Activated naive CD4-positive, alpha-beta T cell treated with anti-CD3 and anti-CD28 coated beads, Interleukin-2, amount 50 U/mL, for 72 hours (primary cell): Measurements from ENCODE around the gene OTOA. TPM values are rescaled to one million over a fixed set of nuclear protein-coding genes. Genes with fewer than 3 reads are reported as not detected.
"Not testable (repeated sequence)": the region's sequence is repeated elsewhere in the genome, so short reads cannot be mapped to it uniquely, and the experiment has no call there.

ENCODE experiments used
- ATAC-seq, 2 donors: fragments of 150-1000 bp; cut with Tn5 transposase; 2 replicates each; pipeline ENCODE4 v1.10.0; 2021; ENCODE audit warnings: mild to moderate bottlenecking in 2 of 2, moderate library complexity in 2 of 2
- DNase-seq, 2 donors: peaks; one replicate each; pipeline ENCODE4 v3.0.0; 2021 to 2022; ENCODE audit warnings: low spot score in 2 of 2
- H3K27ac Mint-ChIP-seq, 2 donors: one replicate each; pipeline ENCODE4 v1.8.0; 2022; ENCODE audit warnings: mild to moderate bottlenecking in 2 of 2, mixed read lengths in 2 of 2
- H3K36me3 Mint-ChIP-seq, 2 donors: one replicate each; pipeline ENCODE4 v1.8.0; 2022; ENCODE audit warnings: mixed read lengths in 2 of 2
- H3K9me3 Mint-ChIP-seq, 2 donors: one replicate each; pipeline ENCODE4 v1.8.0; 2022; ENCODE audit warnings: mixed read lengths in 2 of 2
- total RNA-seq, 2 donors: library from RNA; stranded (reverse); gene quantifications; one replicate each; pipeline ENCODE4 v1.2.3, GENCODE V29; 2022

OTOA gene
- total RNA-seq, 2 donors from 2014 or later, result 0.12 to 0.18 TPM

DNA sequence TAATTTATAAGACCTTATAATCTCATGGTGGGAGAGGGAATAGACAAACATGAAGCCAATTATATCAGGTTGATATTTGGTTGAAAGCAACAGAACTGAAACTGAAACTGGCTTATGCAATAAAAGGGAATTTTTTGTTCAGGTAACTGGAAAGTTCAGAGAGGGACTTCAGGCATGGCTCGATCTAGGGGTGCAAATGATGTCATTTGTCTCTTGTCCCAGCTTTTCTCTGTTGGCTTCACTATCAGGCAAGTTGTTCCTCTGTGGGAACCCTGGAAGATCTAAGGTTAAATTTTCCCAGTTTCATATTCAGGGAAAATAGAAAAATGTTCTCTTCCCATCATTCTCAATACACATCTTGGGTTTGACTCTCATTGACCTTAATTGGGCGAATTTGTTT is 59.8 kb downstream of the OTOA start:
- DNase-seq, result no peak
- peaks cover 0 to 9% of the 10 kb centered on the region in 2 donors for H3K36me3 Mint-ChIP-seq
- no peak for ATAC-seq
- peaks cover 0 to 13% of the 10 kb centered on the region in 2 donors for H3K9me3 Mint-ChIP-seq
- H3K27ac Mint-ChIP-seq, result no peak overlapping the region

- peaks cover 0 to 9% of the 10 kb centered on the region in 2 donors for H3K36me3 Mint-ChIP-seq
- peaks cover 0 to 13% of the 10 kb centered on the region in 2 donors for H3K9me3 Mint-ChIP-seq
- no peak for DNase-seq
- no peak overlapping the region for H3K27ac Mint-ChIP-seq
- ATAC-seq, result peak; percentile 44 to 94
These were observed 63.6 kb downstream of the OTOA start for GRCh38 chr16:21727344-21727743.

DNA sequence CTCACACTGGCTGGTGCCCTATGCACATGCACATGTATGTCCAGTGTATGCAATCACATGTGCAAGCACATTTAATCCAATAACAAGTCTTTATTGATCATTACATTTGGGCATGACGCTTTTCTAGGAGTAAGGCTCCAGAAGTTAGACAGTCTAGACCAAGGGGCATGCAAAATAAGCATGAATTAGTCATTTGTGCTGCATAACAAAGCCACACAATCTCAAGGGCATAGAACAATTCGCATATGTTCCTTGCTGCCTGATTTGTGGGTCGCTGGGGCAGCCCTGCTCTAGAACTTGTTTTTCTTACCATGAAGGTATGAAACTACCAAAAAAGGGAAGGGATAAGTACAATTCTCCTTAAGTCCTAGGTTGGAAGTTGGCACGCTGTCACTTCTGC is 67.5 kb downstream of the OTOA start:
- not testable (repeated sequence) for ATAC-seq, DNase-seq, H3K36me3 Mint-ChIP-seq, H3K9me3 Mint-ChIP-seq, H3K27ac Mint-ChIP-seq

DNA sequence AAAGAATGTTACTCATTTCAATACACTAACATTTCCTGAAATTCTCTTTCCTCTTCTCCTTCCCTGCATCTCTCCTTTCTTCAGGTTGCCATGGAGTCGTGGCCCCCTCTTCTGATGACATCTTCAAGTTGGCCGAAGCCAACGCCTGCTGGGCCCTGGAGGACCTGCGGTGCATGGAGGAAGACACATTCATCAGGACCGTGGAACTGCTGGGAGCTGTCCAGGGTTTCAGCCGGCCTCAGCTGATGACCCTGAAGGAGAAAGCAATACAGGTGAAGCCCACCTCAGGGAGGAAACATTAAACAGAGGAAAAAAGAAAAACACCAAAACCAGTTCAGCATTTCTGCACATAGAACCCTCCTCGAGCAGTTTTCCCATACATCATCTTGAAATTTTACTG is 76.9 kb downstream of the OTOA start:
- ATAC-seq, H3K36me3 Mint-ChIP-seq: not testable (repeated sequence)

GRCh38 chr16:21756192-21757079 is 92.7 kb downstream of the OTOA start:
- ATAC-seq (peak; percentile 49 to 84), DNase-seq (peak in 1 of 2 donors; percentile 13)
- H3K36me3 Mint-ChIP-seq, H3K27ac Mint-ChIP-seq, H3K9me3 Mint-ChIP-seq: not testable (repeated sequence)

More for the DNA sequence above, 76.9 kb downstream of the OTOA start:
- not testable (repeated sequence) for DNase-seq, H3K9me3 Mint-ChIP-seq, H3K27ac Mint-ChIP-seq

DNA sequence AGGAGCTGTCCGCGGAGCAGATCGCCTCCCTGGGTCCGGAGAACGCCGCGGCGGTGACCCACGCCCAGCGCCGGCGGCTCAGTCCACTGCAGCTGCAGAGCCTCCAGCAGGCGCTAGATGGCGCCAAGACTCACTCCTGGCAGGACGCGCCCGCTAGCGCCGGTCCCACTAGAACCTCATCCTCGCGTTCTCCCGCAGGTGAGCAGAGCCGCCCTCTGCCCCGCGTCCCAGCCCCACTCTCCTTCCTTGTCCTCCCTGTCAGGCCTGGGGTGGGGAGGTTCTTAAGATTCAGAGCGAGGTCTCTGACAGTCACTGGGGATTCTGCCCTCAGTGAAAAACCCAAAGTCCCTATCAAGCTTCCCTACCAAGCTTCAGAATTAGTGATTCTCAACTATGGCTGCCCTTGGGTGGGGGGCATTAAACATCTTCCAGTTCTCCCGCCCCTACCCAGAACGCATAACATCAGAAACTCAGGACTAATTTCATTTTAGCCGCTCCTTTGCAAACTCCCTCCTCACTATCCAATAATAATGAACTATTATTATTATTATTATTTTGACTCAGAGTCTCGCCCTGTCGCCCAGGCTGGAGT is 93.4 kb downstream of the OTOA start:
- peak; percentile 86 to 92 for ATAC-seq
- not testable (repeated sequence) for DNase-seq, H3K36me3 Mint-ChIP-seq, H3K27ac Mint-ChIP-seq, H3K9me3 Mint-ChIP-seq

DNA sequence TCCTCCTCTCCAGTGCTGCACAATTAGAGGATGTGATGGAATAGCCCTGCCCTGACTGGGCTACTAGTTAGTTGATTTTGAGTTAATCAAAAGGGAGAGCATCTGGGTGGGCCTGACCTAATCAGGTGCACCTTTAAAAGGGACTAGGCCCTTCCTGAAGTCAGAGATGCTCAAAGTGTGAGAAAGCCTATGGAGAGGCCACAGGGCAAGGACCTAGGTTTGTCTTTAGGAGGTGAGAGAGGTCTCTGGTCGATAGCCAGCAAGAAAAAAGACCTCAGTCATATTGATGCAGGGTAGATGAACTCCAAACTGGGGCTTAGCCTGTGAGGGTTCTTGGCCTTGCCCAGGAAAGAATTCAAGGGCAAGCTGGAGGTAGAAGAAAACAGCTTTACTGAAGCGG is 104.5 kb downstream of the OTOA start:
- not testable (repeated sequence) for ATAC-seq, H3K9me3 Mint-ChIP-seq, H3K36me3 Mint-ChIP-seq, DNase-seq, H3K27ac Mint-ChIP-seq

GRCh38 chr16:21768810-21769209 is 105.0 kb downstream of the OTOA start:
- DNase-seq, ATAC-seq, H3K36me3 Mint-ChIP-seq, H3K9me3 Mint-ChIP-seq, H3K27ac Mint-ChIP-seq: not testable (repeated sequence)

DNA sequence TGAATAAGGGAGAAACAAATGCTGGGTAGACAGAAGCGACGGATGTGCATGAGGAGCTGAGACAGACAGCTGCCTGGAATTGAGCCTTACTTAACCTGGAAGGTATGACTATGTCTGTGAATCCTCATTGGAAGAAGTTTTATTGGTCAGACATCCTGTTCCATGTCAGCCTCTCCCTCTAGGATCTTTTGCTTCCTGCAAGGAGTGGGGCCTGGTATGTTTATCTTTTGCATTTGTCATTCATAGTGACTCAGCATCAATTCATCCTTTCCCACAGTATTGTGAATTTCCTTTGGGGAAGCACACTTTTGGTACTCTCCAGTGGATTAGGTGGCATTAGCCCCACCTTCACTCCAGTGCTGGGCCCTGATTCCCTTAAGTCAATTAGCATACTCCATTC is 105.5 kb downstream of the OTOA start:
- not testable (repeated sequence) for H3K9me3 Mint-ChIP-seq, H3K36me3 Mint-ChIP-seq, ATAC-seq, DNase-seq, H3K27ac Mint-ChIP-seq

DNA sequence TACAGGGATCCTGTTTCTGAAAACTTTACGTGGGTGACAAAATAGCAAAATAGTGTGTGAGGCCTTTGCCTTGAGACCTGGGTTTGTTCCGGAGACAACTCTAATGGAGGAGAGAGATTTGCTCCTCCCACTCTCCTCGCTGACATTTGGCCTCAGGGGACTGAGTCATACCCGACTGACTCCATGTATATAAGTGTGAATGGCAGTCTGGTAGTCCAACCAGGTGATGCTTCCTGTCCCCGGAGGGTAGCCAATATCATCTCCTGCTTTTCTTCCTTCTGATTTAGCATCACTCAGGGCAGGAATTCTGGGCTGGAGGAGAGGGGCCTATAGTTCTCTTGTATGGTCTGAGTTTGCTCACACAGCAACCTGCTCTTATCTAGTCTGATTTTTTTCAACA is 106.8 kb downstream of the OTOA start:
- not testable (repeated sequence) for DNase-seq, H3K36me3 Mint-ChIP-seq, H3K27ac Mint-ChIP-seq, H3K9me3 Mint-ChIP-seq
- ATAC-seq, result peak in 1 of 2 donors; percentile 73

- not testable (repeated sequence) for DNase-seq, H3K9me3 Mint-ChIP-seq, ATAC-seq, H3K36me3 Mint-ChIP-seq, H3K27ac Mint-ChIP-seq
These were observed 108.9 kb downstream of the OTOA start for GRCh38 chr16:21772547-21773206.

GRCh38 chr16:21773207-21773553 is 109.4 kb downstream of the OTOA start:
- H3K9me3 Mint-ChIP-seq, H3K36me3 Mint-ChIP-seq, H3K27ac Mint-ChIP-seq, DNase-seq, ATAC-seq: not testable (repeated sequence)

DNA sequence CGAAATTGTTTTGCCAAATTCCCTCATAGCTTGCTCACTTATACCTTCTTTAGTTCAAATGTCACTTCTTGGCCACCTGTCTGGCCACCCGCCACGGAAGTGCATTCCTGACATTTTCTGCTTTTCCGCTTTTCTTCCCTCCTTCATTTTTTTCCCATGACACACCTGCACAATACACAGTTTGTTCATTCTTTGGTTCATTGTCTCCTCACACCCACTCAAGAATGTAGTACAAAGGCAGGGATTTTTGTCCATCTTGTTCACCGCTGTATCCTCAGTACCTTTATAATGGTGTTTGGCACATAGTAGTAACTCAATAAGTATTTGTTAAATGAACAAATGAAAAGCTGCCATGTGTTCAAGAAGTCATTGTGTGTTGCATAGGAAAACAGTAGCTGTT is 116.8 kb downstream of the OTOA start:
- not testable (repeated sequence) for H3K36me3 Mint-ChIP-seq, DNase-seq, ATAC-seq, H3K27ac Mint-ChIP-seq, H3K9me3 Mint-ChIP-seq

DNA sequence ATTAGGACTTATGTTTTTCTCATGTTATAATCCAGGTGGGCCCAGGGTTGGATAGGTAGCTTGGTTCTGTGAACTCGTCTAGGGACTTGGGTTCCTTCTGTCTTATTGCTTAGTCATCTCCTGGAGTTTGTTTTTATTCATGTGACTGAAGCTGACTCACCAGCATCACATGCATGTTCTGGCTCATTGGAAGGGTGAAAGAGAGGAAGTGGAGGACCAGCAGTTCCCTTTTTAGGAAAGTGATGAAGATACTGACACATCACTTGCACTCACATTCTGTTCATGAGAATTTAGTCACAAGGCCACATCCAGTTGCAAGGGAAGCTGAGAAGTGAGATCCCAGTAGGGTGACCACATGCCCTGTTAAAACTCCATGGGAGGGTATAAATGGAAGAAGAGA is 126.7 kb downstream of the OTOA start:
- H3K36me3 Mint-ChIP-seq, H3K9me3 Mint-ChIP-seq, H3K27ac Mint-ChIP-seq, DNase-seq: not testable (repeated sequence)
- peak; percentile 96 to 97 for ATAC-seq

DNA sequence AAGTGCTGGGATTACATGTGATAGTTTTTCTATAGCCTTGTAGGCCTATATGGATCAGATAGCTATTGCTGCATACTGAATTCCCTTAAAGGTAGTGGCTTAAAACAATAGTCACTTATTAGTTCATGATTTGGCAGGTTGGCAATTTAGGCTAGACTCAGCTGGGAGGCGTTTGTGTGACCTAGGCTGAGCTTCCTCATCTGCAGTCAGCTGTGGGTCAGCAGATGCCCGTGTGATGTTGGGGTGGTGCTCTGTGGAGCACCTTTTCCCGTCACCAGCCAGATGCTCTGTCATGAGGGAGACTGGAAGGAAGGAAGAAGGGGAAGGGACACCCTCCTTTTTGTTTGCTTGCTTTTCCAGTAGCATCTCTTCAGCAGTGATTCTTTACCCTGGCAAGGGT is 129.5 kb downstream of the OTOA start:
- H3K36me3 Mint-ChIP-seq, H3K9me3 Mint-ChIP-seq, H3K27ac Mint-ChIP-seq, ATAC-seq, DNase-seq: not testable (repeated sequence)

DNA sequence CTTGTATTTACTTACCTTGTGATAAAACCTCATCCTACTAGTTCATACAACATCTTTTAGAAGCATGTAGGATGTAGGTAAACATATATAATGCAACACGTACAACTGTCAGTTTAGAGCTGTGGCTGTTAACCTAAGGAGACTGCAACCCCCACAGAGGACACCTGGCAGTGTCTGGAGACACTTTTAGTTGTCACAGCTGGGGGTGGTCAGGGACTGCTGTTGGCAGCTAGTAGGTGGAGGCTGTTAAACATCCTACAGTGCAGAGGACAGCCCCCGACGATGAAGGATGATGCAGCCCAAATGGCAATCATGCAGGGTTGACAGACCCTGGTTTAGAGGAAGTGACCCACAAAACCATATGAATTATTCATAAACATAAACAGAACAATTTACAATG is 134.8 kb downstream of the OTOA start:
- not testable (repeated sequence) for H3K27ac Mint-ChIP-seq, DNase-seq, H3K36me3 Mint-ChIP-seq, ATAC-seq, H3K9me3 Mint-ChIP-seq
